Activated naive CD8-positive, alpha-beta T cell treated with anti-CD3 and anti-CD28 coated beads, Interleukin-2, amount 50 U/mL, for 16 hours (primary cell): ENCODE results near the gene TSHZ2.
"Not testable (repeated sequence)": the region's sequence is repeated elsewhere in the genome, so short reads cannot be mapped to it uniquely, and the experiment has no call there.

ENCODE experiments used
- DNase-seq: peaks from one replicate; pipeline ENCODE4 v3.0.0-alpha.2; 2020; ENCODE audit warnings: low read depth, low spot score

TSHZ2 gene

GRCh38 chr20:53447316-53447715 lies 475.2 kb downstream of the TSHZ2 start:
- DNase-seq, result no peak

- no peak for DNase-seq
Measured at GRCh38 chr20:53448426-53448825, 476.3 kb downstream of the TSHZ2 start.

DNA sequence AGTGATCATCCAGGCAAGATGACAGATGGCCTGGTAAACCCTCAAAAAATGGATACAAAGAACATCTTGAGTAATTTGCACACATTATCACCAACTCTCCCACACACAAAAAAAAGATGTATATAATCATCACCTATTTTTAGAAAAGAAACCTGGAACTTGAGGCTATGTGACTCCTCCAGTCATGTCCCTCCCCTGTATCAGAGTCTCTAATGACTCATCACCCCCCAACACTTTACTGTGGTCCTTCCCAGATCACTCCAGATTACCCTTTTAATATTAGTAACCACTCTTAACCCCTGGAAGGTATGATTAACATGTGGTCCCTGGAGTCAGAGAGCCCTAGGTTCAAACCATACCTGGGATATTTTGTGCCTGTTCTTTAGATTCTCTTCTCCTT lies 476.7 kb downstream of the TSHZ2 start:
- no peak for DNase-seq

- no peak for DNase-seq
Measured at GRCh38 chr20:53453076-53453475, 480.9 kb downstream of the TSHZ2 start.

DNA sequence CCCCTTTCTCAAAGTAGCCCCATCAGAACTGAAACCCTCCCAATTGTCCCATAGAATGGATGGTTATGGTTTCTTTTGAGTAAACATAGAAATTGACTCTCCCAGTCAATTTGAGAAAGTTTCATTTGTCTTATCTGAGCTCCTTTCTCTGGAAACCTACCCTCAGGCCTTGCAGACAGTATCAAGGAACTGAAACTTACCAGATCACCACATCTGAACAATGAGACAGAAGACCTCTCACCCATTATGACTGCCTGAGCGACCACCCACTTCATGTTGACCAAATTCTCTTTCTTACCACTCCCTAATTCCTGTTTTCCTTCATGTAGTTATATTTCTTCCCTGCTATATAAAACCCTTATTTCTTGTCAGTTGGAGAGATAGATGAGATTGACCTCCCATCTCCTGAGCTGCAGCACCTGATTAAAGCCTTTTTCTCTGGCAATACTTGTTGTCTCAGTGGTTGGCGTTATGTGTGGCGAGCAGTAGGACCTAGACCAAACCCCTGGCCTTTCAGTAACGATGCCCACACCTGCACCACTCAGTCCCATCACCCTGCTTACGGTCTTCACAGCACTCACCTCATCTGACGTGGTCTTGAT lies 482.6 kb downstream of the TSHZ2 start:
- DNase-seq, result no peak

- no peak for DNase-seq
Measured at GRCh38 chr20:53463101-53463972, 491.2 kb downstream of the TSHZ2 start.

DNA sequence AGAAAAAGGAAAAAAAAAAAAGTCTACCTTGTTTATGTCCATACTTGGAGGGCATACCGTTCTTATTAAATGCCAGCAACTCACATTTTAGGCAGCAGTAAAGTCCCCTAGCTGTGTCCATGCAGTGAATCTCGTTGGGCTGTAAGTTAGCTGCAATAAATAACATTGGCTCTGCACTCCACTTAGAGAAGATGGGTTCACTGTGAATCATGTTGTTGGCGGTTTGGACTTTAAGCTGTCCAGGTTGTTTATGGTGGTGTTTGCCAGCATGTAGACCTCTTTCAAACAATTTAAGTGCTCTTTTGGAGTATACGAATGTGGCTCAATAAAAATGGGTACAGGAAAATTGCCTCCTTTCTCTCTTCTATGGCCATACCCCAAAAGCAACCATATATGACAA lies 494.1 kb downstream of the TSHZ2 start:
- no peak for DNase-seq

DNA sequence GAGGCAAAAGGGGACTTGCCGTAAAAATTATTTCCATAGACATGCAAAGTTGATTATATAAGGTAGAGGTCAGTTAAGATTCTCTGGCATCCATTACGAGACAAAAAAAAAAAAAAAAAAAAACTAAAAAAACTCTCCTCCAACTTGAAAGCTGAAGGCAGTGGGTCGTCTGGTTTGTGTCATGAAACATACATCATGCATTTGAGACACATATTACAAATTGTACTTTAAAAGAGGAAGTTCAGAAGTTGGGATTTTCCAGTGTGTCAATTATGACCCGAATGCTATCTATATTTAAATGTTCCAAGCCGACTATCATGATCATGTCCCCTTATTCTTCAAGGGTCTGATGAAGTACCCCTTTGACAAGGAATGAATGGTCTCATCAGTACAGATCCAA lies 496.4 kb downstream of the TSHZ2 start:
- no peak for DNase-seq

GRCh38 chr20:53472859-53473258 lies 500.7 kb downstream of the TSHZ2 start:
- DNase-seq, result not testable (repeated sequence)

GRCh38 chr20:53480913-53481312 lies 508.8 kb downstream of the TSHZ2 start:
- no peak for DNase-seq

- no peak for DNase-seq
Measured at GRCh38 chr20:53487461-53488200, 515.5 kb downstream of the TSHZ2 start.

DNA sequence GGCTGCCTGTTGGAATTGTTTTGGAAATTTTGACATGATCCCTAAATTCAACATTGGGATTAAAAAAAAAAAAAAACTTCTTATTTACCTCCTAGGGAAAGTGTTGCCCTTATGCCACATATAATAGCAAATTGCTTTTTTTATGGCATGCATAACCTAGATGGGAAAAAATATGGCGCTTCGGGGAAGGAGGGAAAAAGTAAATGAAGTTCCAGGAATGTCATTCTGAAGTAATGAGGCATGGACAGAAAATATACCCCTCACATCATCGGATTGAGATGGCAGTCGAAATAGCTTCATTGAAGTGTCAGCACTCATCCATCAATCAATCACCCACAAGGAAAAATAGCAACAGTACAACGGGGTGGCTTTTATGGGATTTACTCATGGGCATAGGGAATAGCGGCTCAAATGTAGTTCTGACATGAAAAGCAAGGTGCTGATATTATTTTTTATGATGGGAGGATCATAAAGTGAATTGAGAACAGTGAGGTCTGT lies 516.7 kb downstream of the TSHZ2 start:
- no peak for DNase-seq

DNA sequence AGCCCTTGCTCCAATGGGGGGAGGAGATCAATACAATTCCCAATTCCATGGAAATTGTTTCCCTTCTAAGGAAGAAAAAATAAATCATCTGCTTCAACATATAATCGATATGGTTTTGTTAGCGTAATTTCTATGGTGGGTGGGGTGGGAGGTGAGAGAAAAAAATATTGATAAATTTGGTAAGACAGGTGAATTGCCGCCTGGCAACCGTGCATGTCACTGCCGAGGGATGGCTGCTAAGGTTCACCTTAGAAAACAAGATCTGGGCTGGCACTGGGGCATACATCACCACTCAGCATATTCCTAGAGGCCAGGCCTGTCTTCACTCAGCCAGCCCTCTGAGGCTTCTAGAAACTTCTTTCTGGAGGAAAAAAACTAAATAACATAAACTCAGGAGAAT lies 517.4 kb downstream of the TSHZ2 start:
- DNase-seq, result no peak

DNA sequence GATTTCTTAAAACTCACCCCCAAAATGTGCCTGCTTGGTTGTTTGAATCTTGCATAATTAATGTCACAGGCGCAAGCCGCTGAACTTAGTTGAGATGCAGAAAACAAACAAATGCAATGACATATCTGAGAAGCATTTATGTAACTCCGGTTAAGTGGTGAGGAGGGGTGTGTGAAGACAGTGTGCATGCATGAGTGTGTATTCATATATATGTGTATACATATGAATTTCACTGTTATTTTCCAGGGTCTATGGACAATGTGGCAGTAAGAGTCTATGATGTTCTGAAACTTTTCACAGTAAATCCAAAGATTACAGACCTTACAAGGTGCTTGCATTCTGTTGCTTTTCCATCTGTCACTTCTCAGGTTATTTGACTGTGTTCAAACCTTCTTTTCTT lies 518.5 kb downstream of the TSHZ2 start:
- DNase-seq, result no peak

DNA sequence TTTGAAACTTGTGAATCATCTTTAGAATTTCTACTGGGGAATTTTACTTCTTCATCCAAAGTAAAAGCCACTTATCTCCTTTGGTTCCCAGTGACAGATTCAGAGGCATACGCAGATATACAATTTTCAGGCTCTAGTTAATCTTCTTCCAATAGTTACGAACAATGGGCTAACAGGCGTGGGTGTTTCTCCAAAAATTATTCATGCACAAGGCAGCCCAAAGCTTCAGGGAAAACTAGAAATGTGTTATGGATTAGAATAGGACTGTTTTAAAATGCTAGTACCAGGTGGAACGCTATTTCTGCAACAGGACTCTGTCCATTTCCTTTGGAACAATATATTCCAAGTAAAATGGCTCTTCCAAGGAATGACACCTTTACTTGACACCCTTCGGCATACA lies 519.3 kb downstream of the TSHZ2 start:
- no peak for DNase-seq

GRCh38 chr20:53492212-53492611 lies 520.1 kb downstream of the TSHZ2 start:
- DNase-seq, result no peak

DNA sequence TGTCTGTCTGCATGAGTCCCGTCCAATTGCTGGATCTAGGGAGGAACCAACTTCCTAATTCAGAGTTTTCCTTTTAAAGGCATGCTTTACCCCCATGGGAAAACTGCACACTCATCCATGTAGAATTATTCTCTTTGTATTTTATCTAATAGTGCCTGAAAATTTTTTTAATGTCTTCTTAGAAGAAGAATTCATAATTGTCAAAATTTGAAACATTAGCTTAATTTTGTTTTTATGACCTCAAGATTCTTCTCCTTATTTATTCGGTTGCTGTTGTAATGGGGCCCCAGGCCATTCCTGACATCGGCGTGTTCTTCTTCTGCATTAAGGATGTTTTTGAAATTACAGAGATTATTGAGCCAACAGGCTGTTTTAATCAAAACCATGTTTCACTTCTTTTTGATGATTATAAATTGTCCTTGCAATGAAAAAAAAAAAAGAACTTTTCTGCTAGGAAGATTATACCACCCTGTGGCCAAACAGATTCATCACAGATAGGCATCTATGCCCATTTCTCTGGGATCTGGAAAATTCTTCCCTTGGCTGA lies 521.2 kb downstream of the TSHZ2 start:
- no peak for DNase-seq

DNA sequence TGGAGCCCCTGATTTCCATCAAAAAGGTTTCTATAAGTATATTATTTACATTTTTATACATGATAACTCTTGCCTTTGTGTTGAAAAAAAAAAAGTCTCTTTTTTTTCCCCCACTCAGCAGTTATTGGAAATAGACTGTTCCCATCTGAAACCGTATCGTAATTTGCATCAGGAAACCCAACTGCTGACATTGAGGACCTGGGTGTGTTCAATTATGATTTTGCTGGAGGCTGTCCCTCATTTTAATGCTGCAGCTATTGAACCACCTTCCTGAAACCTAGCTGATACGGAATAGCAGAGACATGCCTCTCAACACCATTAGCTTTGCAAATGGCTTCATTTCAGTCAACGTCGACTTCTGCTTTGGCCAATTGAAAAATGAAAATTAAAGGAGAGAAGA lies 522.6 kb downstream of the TSHZ2 start:
- DNase-seq, result no peak

- DNase-seq, result no peak
Measured at GRCh38 chr20:53495398-53496092, 523.4 kb downstream of the TSHZ2 start.

DNA sequence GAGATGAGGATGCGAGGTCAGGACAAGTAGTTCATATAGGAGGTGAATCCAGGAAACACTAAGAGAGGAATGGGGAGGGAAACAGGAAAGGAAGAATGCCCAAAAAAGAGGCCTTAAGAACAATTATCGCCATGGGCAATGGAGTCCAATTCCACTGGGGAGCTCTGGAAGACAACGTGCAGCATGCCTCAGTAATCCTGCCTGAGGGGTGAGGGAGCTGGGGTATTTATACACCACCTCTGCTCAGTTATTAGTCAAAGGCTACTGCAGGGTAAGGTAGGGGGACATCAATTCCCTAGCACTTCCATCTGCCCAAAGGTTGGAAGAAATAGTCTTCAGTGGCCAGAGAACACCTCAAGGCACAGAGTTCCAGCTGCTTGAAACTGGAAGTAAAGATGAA lies 525.1 kb downstream of the TSHZ2 start:
- DNase-seq, result no peak

DNA sequence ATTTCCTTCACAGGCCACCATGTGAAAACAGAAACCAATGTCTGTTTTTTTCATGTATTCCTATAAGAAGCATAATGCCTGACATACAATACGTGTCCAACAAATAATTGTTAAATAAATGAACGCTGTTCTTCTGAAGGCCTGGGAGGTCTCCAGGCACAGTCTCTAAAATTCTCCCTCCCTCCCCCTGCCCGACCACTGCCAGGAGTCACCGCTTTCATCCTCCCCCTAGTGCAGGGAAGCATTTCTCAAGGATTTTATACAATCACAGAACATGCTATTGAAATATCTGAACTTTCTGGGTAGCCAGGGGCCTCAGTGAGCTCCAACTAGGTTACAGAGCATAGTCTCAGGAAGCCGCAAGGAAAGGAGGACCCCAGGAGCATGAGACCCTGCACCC lies 526.2 kb downstream of the TSHZ2 start:
- no peak for DNase-seq

- no peak for DNase-seq
Measured at GRCh38 chr20:53500651-53501050, 528.5 kb downstream of the TSHZ2 start.
